H1 (cell line): ENCODE results near the gene NIPSNAP2. TPM values are rescaled to one million over a fixed set of nuclear protein-coding genes. Genes with fewer than 3 reads are reported as not detected.

Experiments
- CTCF ChIA-PET: fragments of 300-600 bp; sonication (Branson Sonifier 250); formaldehyde crosslinking; loops from one replicate; lab custom pipeline; 2021; ENCODE audit not compliant: partially characterized antibody; lab: Charles Lee
- POLR2A ChIA-PET: fragments of 300-600 bp; sonication (Branson Sonifier 250); formaldehyde crosslinking; loops from one replicate; lab custom pipeline; 2021; ENCODE audit warnings: inconsistent platforms; ENCODE audit not compliant: partially characterized antibody; lab: Charles Lee
- DNase-seq, 2 experiments: peaks; one replicate each; pipeline versions ENCODE4 v3.0.0 to v3.0.0-alpha.2; 2010 to 2022; ENCODE audit warnings: low spot score in 2 of 2, low read depth in 1 of 2, mixed read lengths in 1 of 2
- FAIRE-seq: peaks from 2 replicates; lab custom pipeline; 2011; peaks lifted over from hg19 to GRCh38; lab: Jason Lieb, UNC
- H2AFZ ChIP-seq: 2 replicates; pipeline ENCODE4 v1.8.1; 2012; ENCODE audit warnings: low read length, inconsistent platforms
- H2AK5ac ChIP-seq: 2 replicates; pipeline ENCODE4 v1.6.1; 2013; ENCODE audit warnings: low read depth, low read length
- H2BK120ac ChIP-seq: replicated peaks from 2 replicates; pipeline ENCODE3; 2013; ENCODE audit warnings: low read depth, low read length, inconsistent platforms
- H2BK12ac ChIP-seq: 2 replicates; pipeline ENCODE4 v1.6.1; 2013; ENCODE audit warnings: low read depth, low read length
- H2BK15ac ChIP-seq: 2 replicates; pipeline ENCODE4 v1.6.1; 2013; ENCODE audit warnings: low read length
- H2BK20ac ChIP-seq: 2 replicates; pipeline ENCODE4 v1.6.1; 2013; ENCODE audit warnings: low read length
- H2BK5ac ChIP-seq: 2 replicates; pipeline ENCODE4 v1.6.1; 2013; ENCODE audit warnings: low read depth, low read length
- H3K14ac ChIP-seq: 2 replicates; pipeline ENCODE4 v1.6.1; 2013; ENCODE audit warnings: inconsistent platforms; ENCODE audit not compliant: insufficient read length
- H3K18ac ChIP-seq: 2 replicates; pipeline ENCODE4 v1.6.1; 2013; ENCODE audit warnings: low read length; ENCODE audit errors: extremely low read depth
- H3K23ac ChIP-seq: 2 replicates; pipeline ENCODE4 v1.6.1; 2013; ENCODE audit warnings: inconsistent platforms; ENCODE audit not compliant: insufficient read length
- H3K23me2 ChIP-seq: 2 replicates; pipeline ENCODE4 v1.6.1; 2013; ENCODE audit warnings: low read depth, low read length
- H3K27ac ChIP-seq: 2 replicates; pipeline ENCODE4 v1.6.1; 2011; ENCODE audit warnings: low read depth, low read length, inconsistent platforms
- H3K27me3 ChIP-seq, 4 experiments: replicated peaks in 1 of 4; 1 replicate in 1 of 4; 2 replicates in 3 of 4; pipeline versions ENCODE4 v1.6.1 to v1.8.1; 2011 to 2013; ENCODE audit warnings: low read length in 3 of 4, mild to moderate bottlenecking in 3 of 4, inconsistent platforms in 2 of 4, mixed read lengths in 2 of 4, moderate library complexity in 1 of 4; ENCODE audit not compliant: control insufficient read depth in 3 of 4, insufficient read depth in 3 of 4; ENCODE audit errors: extremely low read depth in 1 of 4
- H3K36me3 ChIP-seq, 4 experiments: 2 replicates each; pipeline versions ENCODE4 v1.6.1 to v1.8.1; 2011 to 2013; ENCODE audit warnings: mild to moderate bottlenecking in 4 of 4, low read length in 3 of 4, moderate library complexity in 2 of 4, control low read depth in 1 of 4, inconsistent platforms in 1 of 4; ENCODE audit not compliant: insufficient read depth in 4 of 4, control insufficient read depth in 2 of 4
- H3K4ac ChIP-seq: replicated peaks from 2 replicates; pipeline ENCODE3; 2013; ENCODE audit warnings: low read length, low read depth, mixed read lengths, inconsistent platforms; ENCODE audit not compliant: insufficient read length
- H3K4me1 ChIP-seq, 4 experiments: replicated peaks in 1 of 4; 1 replicate in 1 of 4; 2 replicates in 3 of 4; pipeline versions ENCODE4 v1.6.1 to v1.8.1; 2011 to 2013; ENCODE audit warnings: low read length in 3 of 4, inconsistent platforms in 2 of 4, mixed read lengths in 1 of 4; ENCODE audit not compliant: insufficient read depth in 4 of 4, control insufficient read depth in 3 of 4
- H3K4me2 ChIP-seq, 2 experiments: 2 replicates each; pipeline versions ENCODE4 v1.6.1 to v1.8.1; 2011 to 2013; ENCODE audit warnings: low read depth in 2 of 2, low read length in 2 of 2, control low read depth in 1 of 2, inconsistent platforms in 1 of 2, mild to moderate bottlenecking in 1 of 2; ENCODE audit not compliant: insufficient read depth in 1 of 2
- H3K4me3 ChIP-seq, 4 experiments: fragments of 200-600, 300-600 bp in 1 of 4; sonication (generic), shearing (Covaris generic), sonication (Bioruptor Twin) in 1 of 4; 2 replicates each; pipeline versions ENCODE4 v1.5.1 to v1.8.1; 2011 to 2016; ENCODE audit warnings: low read length in 4 of 4, low read depth in 3 of 4, control low read depth in 2 of 4, inconsistent platforms in 2 of 4, mild to moderate bottlenecking in 2 of 4, mixed read lengths in 1 of 4, moderate library complexity in 1 of 4; ENCODE audit not compliant: insufficient read depth in 2 of 4; ENCODE audit errors: extremely low read depth in 1 of 4
- H3K56ac ChIP-seq: replicated peaks from 2 replicates; pipeline ENCODE3; 2013; ENCODE audit warnings: low read depth, mild to moderate bottlenecking, mixed read lengths, low read length, inconsistent platforms; ENCODE audit not compliant: insufficient read length
- H3K79me1 ChIP-seq: 2 replicates; pipeline ENCODE4 v1.6.1; 2013; ENCODE audit warnings: low read depth, low read length, control low read depth
- H3K79me2 ChIP-seq, 2 experiments: 2 replicates each; pipeline versions ENCODE4 v1.6.1 to v1.8.1; 2012 to 2013; ENCODE audit warnings: low read length in 2 of 2, mild to moderate bottlenecking in 2 of 2, inconsistent platforms in 1 of 2; ENCODE audit not compliant: insufficient read depth in 2 of 2, control insufficient read depth in 1 of 2
- H3K9ac ChIP-seq, 4 experiments: replicated peaks in 1 of 4; 1 replicate in 1 of 4; 2 replicates in 3 of 4; pipeline versions ENCODE4 v1.6.1 to v1.8.1; 2011 to 2013; ENCODE audit warnings: low read depth in 3 of 4, low read length in 3 of 4, control low read depth in 2 of 4, mild to moderate bottlenecking in 2 of 4, moderate library complexity in 2 of 4, inconsistent platforms in 1 of 4; ENCODE audit errors: extremely low read depth in 1 of 4
- H3K9me3 ChIP-seq, 2 experiments: 2 replicates each; pipeline versions ENCODE4 v1.6.1 to v1.8.1; 2012 to 2013; ENCODE audit warnings: mild to moderate bottlenecking in 2 of 2, moderate library complexity in 2 of 2, control low read depth in 1 of 2, inconsistent platforms in 1 of 2, low read depth in 1 of 2, low read length in 1 of 2, mixed read lengths in 1 of 2; ENCODE audit not compliant: insufficient read depth in 2 of 2
- H4K20me1 ChIP-seq, 2 experiments: replicated peaks in 1 of 2; 2 replicates each; pipeline versions ENCODE3 to v1.8.1; 2011 to 2013; ENCODE audit warnings: inconsistent platforms in 2 of 2, low read length in 2 of 2, mild to moderate bottlenecking in 1 of 2; ENCODE audit not compliant: insufficient read depth in 2 of 2, control insufficient read depth in 1 of 2
- H4K5ac ChIP-seq: 2 replicates; pipeline ENCODE4 v1.6.1; 2013; ENCODE audit warnings: low read length, low read depth, mixed read lengths, inconsistent platforms; ENCODE audit not compliant: insufficient read length
- H4K8ac ChIP-seq: 2 replicates; pipeline ENCODE4 v1.8.0; 2013; ENCODE audit warnings: mild to moderate bottlenecking, moderate library complexity, low read length, inconsistent platforms; ENCODE audit not compliant: insufficient read depth; ENCODE audit errors: extremely low read depth
- H4K91ac ChIP-seq: replicated peaks from 2 replicates; pipeline ENCODE3; 2013; ENCODE audit warnings: low read length, mixed read lengths, inconsistent platforms; ENCODE audit not compliant: insufficient read length
- CBX5 ChIP-seq: fragments of 300-800, 300-1000 bp; sonication (generic); IDR thresholded peaks from 2 replicates; pipeline ENCODE4 v1.7.1; 2016; ENCODE audit warnings: antibody characterized with exemption, low read length, low read depth
- CHD2 ChIP-seq: IDR thresholded peaks from 2 replicates; pipeline ENCODE4 v1.6.1; 2012; ENCODE audit warnings: low read length, improper control_type of control experiment
- EGR1 ChIP-seq: IDR thresholded peaks from 2 replicates; pipeline ENCODE4 v1.6.1; 2011; ENCODE audit warnings: low read depth, low read length, borderline replicate concordance
- KDM4A ChIP-seq: IDR thresholded peaks from one replicate; pipeline ENCODE4 v1.7.1; 2012; ENCODE audit warnings: low read depth, mild to moderate bottlenecking, moderate library complexity, low read length, inconsistent platforms; ENCODE audit not compliant: severe bottlenecking
- SIRT6 ChIP-seq: IDR thresholded peaks from one replicate; pipeline ENCODE4 v1.7.1; 2012; ENCODE audit warnings: low read length, inconsistent platforms
- TCF12 ChIP-seq: IDR thresholded peaks from 2 replicates; pipeline ENCODE4 v1.6.1; 2011; ENCODE audit warnings: low read depth, mild to moderate bottlenecking, low read length
- ZNF274 ChIP-seq: IDR thresholded peaks from 2 replicates; pipeline ENCODE4 v1.7.0; 2012; ENCODE audit warnings: low read length, borderline replicate concordance; ENCODE audit errors: extremely low read depth
- WGBS, 2 experiments: shearing (Covaris generic) in 1 of 2; methylation state at CpG; one replicate each; pipeline versions ENCODE4 v1.1.6 to v1.1.7; 2013 to 2015; ENCODE audit warnings: low lambda C conversion rate in 2 of 2, mixed read lengths in 2 of 2, inconsistent platforms in 1 of 2, low coverage in 1 of 2, missing lambda C conversion rate in 1 of 2; ENCODE audit not compliant: insufficient replicate concordance in 2 of 2, insufficient coverage in 1 of 2, insufficient read length in 1 of 2; ENCODE audit errors: extremely low coverage in 1 of 2, missing lambda C conversion rate in 1 of 2; 5-methylcytosine and 5-hydroxymethylcytosine counted together
- polyA plus RNA-seq, 7 experiments: library from polyadenylated mRNA; depleted of rRNA in 3 of 7; stranded (reverse) in 5 of 7; unstranded in 2 of 7; fragments of >200 nt in 5 of 7; fragments of 200-250 nt in 2 of 7; gene quantifications; 1 replicate in 5 of 7; 2 replicates in 1 of 7; 4 replicates in 1 of 7; pipeline versions ENCODE4 v1.2.1 to v1.2.3, GENCODE V29; 2011 to 2013; ENCODE audit warnings: missing spikeins in 2 of 7, mixed read lengths in 2 of 7
- total RNA-seq: library from RNA; stranded (reverse); fragmentation: NEBNext Ultra II Directional; extraction: Animal tissue kit (Norgen Biotek cat#: 25700); gene quantifications from 2 replicates; pipeline ENCODE4 v1.2.1, GENCODE V29; 2021
- TF ChIP-seq, protein P1 (sequence below): IDR thresholded peaks from 2 replicates; pipeline ENCODE4 v1.6.1; 2012; ENCODE audit warnings: low read length, inconsistent platforms

NIPSNAP2 gene
- total and polyA plus RNA-seq, 2 of the 8 experiments (the other 6 are each of a cell fraction or from before 2014, with no cell fraction given), result 31.1 to 45.2 TPM

DNA sequence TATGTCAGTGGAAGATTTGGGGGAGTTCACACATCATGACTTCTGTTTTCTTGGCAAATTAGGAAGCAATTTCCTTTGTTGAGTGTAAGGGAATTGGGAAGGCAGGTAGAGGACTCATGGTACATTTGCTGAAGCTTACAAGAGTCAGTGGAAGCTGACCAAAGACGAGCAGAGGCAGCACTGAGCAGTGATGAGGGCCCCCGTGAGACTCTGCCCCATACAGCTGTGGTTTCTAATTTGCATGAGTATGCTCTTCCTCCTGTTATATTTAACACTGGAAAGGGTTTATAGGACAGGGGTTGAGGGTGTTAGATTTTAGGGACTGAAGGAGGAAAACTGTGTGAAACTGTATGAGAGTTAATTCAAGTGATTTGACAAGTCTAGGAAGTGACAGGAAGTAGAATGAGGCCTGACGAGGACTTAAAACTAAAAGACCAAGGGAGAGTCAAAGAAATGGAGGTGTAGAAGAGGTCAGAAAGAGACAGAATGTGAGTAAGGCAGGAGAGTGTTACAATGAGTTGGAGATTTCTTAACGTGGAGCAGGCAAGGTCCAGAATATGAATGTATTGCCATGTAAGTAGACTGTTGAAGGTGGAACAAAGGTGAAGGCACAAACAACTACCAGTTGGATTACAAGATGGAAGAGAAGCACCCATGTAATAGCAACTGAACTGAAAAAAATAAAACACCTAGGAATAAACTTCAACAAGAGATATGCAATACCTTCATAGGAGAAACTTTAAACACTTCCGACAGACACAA, 36.2 kb upstream of the NIPSNAP2 start:
- TF ChIP-seq, protein P1, sequence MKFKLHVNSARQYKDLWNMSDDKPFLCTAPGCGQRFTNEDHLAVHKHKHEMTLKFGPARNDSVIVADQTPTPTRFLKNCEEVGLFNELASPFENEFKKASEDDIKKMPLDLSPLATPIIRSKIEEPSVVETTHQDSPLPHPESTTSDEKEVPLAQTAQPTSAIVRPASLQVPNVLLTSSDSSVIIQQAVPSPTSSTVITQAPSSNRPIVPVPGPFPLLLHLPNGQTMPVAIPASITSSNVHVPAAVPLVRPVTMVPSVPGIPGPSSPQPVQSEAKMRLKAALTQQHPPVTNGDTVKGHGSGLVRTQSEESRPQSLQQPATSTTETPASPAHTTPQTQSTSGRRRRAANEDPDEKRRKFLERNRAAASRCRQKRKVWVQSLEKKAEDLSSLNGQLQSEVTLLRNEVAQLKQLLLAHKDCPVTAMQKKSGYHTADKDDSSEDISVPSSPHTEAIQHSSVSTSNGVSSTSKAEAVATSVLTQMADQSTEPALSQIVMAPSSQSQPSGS, result no peak
- TF ChIP-seq CBX5 (no peak), EGR1 (no peak), TCF12 (no peak), CHD2 (no peak), KDM4A (no peak), SIRT6 (no peak), ZNF274 (no peak)
- Histone ChIP-seq H4K20me1 (no peaks in the 10 kb centered on the region), H3K36me3 (peaks cover 0 to under 1% (median 0%) of the 10 kb centered on the region in 4 experiments; a peak in 3 of 8 replicates), H4K91ac (no peak overlapping the region), H2AFZ (no peak overlapping the region), H3K56ac (no peak overlapping the region), H2AK5ac (no peak overlapping the region), H3K9ac (no peak overlapping the region), H4K5ac (no peak overlapping the region), H3K27ac (no peak overlapping the region), H3K23me2 (no peaks in the 10 kb centered on the region), H2BK12ac (no peak overlapping the region), H3K4me3 (no peak overlapping the region), H3K4ac (no peak overlapping the region), H4K8ac (no peak overlapping the region), H2BK20ac (no peak overlapping the region), H2BK5ac (no peak overlapping the region), H3K79me2 (no peaks in the 10 kb centered on the region), H3K4me1 (no peaks in the 10 kb centered on the region), H2BK15ac (no peak overlapping the region), H3K4me2 (no peak overlapping the region), H3K23ac (no peak overlapping the region), H3K27me3 (no peaks in the 10 kb centered on the region), H2BK120ac (no peak overlapping the region), H3K9me3 (no peaks in the 10 kb centered on the region), H3K79me1 (no peaks in the 10 kb centered on the region), H3K14ac (no peak overlapping the region), H3K18ac (no peak overlapping the region)
- POLR2A ChIA-PET, result no interaction called here
- 94% methylated on average over 5 of the region's 5 CpGs; no CpG with 5 or more reads in 1 of the 2 experiments for WGBS, 2 experiments
- DNase-seq, result no peak
- CTCF ChIA-PET, result no interaction called here
- no peak for FAIRE-seq
